Epithelial cell of prostate (primary cell): Measurements from ENCODE around the gene GTPBP8.
"Not testable (repeated sequence)": the region's sequence is repeated elsewhere in the genome, so short reads cannot be mapped to it uniquely, and the experiment has no call there.

Experiments
- DNase-seq: peaks from one replicate; pipeline ENCODE4 v3.0.0-alpha.2; 2011; ENCODE audit warnings: low read depth, low spot score
- H3K27ac ChIP-seq: fragments of 450-650 bp; 2 replicates; pipeline ENCODE4 v1.5.1; 2017; ENCODE audit warnings: mild to moderate bottlenecking

Gene GTPBP8

GRCh38 chr3:112987710-112988334, 3.0 kb upstream of the GTPBP8 start:
- DNase-seq, result no peak

GRCh38 chr3:112995800-112996199, 5.0 kb downstream of the GTPBP8 start:
- no peak overlapping the region for H3K27ac ChIP-seq
- DNase-seq, result no peak

More at GRCh38 chr3:112987710-112988334, 3.0 kb upstream of the GTPBP8 start:
- H3K27ac ChIP-seq, result no peak overlapping the region

- no peak for DNase-seq
These were observed 9.9 kb downstream of the GTPBP8 start for GRCh38 chr3:113000691-113001090.

GRCh38 chr3:113002037-113002436, 11.3 kb downstream of the GTPBP8 start:
- DNase-seq, result no peak
- peak overlapping the region; percentile 17 for H3K27ac ChIP-seq

More at GRCh38 chr3:113000691-113001090, 9.9 kb downstream of the GTPBP8 start:
- H3K27ac ChIP-seq, result no peak overlapping the region

- H3K27ac ChIP-seq, result peak overlapping the region; percentile 17
- DNase-seq, result no peak
These were observed 11.9 kb downstream of the GTPBP8 start for GRCh38 chr3:113002679-113003078.

GRCh38 chr3:113005611-113006010, 14.8 kb downstream of the GTPBP8 start:
- DNase-seq, result no peak
- no peak overlapping the region for H3K27ac ChIP-seq

GRCh38 chr3:113006359-113007056, 15.7 kb downstream of the GTPBP8 start:
- no peak overlapping the region for H3K27ac ChIP-seq
- no peak for DNase-seq

- no peak for DNase-seq
- H3K27ac ChIP-seq, result no peak overlapping the region
These were observed 17.3 kb downstream of the GTPBP8 start for GRCh38 chr3:113008117-113008516.

GRCh38 chr3:113013593-113013992, 22.8 kb downstream of the GTPBP8 start:
- H3K27ac ChIP-seq, result no peak overlapping the region
- DNase-seq, result no peak

- no peak for DNase-seq
- peak overlapping the region; percentile 86 for H3K27ac ChIP-seq
These were observed 27.9 kb downstream of the GTPBP8 start for GRCh38 chr3:113018536-113019181.

- H3K27ac ChIP-seq, result peak overlapping the region; percentile 86
These were observed 28.7 kb downstream of the GTPBP8 start for GRCh38 chr3:113019182-113020137.

GRCh38 chr3:113021471-113021870, 30.7 kb downstream of the GTPBP8 start:
- H3K27ac ChIP-seq, result no peak overlapping the region
- DNase-seq, result no peak

More at GRCh38 chr3:113019182-113020137, 28.7 kb downstream of the GTPBP8 start:
- DNase-seq, result peak; percentile 34

- no peak overlapping the region for H3K27ac ChIP-seq
- no peak for DNase-seq
These were observed 43.2 kb downstream of the GTPBP8 start for GRCh38 chr3:113034011-113034410.

GRCh38 chr3:113035387-113035982, 44.7 kb downstream of the GTPBP8 start:
- no peak overlapping the region for H3K27ac ChIP-seq
- DNase-seq, result no peak

- H3K27ac ChIP-seq, result no peak overlapping the region
- no peak for DNase-seq
These were observed 47.5 kb downstream of the GTPBP8 start for GRCh38 chr3:113038328-113038727.

- no peak overlapping the region for H3K27ac ChIP-seq
- DNase-seq, result no peak
These were observed 48.8 kb downstream of the GTPBP8 start for GRCh38 chr3:113039546-113039945.

- no peak overlapping the region for H3K27ac ChIP-seq
These were observed 49.4 kb downstream of the GTPBP8 start for GRCh38 chr3:113040231-113040630.

GRCh38 chr3:113043686-113044085, 52.9 kb downstream of the GTPBP8 start:
- no peak for DNase-seq
- H3K27ac ChIP-seq, result no peak overlapping the region

More at GRCh38 chr3:113040231-113040630, 49.4 kb downstream of the GTPBP8 start:
- no peak for DNase-seq

- not testable (repeated sequence) for DNase-seq, H3K27ac ChIP-seq
These were observed 55.6 kb downstream of the GTPBP8 start for GRCh38 chr3:113046186-113046965.
